Measurements from ENCODE around the gene INMT. TPM values are rescaled to one million over a fixed set of nuclear protein-coding genes. Genes with fewer than 3 reads are reported as not detected.
A peak's percentile ranks its signal among the peaks of the same experiment; 100 is the strongest.

Gene INMT
- total and polyA plus RNA-seq, 2 of the 13 experiments (the other 11 are each of a cell fraction or from before 2014, with no cell fraction given): not detected

- TF ChIP-seq ZNF337 (CRISPR knock-in tag; IDR thresholded peaks at IDR 0.05; ENCODE audit: borderline replicate concordance, low read depth) (no peak), ZSCAN12 (CRISPR knock-in tag; IDR thresholded peaks at IDR 0.05) (no peak), CREM (IDR thresholded peaks at IDR 0.05) (peak; percentile 46), CREM (CRISPR knock-in tag; IDR thresholded peaks at IDR 0.05) (no peak), ZNF143 (CRISPR knock-in tag; IDR thresholded peaks at IDR 0.05) (peak; percentile 89), PATZ1 (CRISPR knock-in tag; IDR thresholded peaks at IDR 0.05) (peak; percentile 70), CBX2 (IDR thresholded peaks at IDR 0.05; ENCODE audit: low read depth, low read length) (no peak), CBX2 (CRISPR knock-in tag; IDR thresholded peaks at IDR 0.05; ENCODE audit: low read depth) (no peak), SKI (IDR thresholded peaks at IDR 0.05; ENCODE audit: partially characterized antibody) (no peak), ZNF800 (CRISPR knock-in tag; IDR thresholded peaks at IDR 0.05) (0 out of 2 replicates have a peak, but pooled peaks have one; percentile 40), ZNF350 (CRISPR knock-in tag; IDR thresholded peaks at IDR 0.05; ENCODE audit: borderline replicate concordance, low read depth) (no peak), ARNT (IDR thresholded peaks at IDR 0.05) (no peak), ZFP62 (CRISPR knock-in tag; IDR thresholded peaks at IDR 0.05) (no peak)
- TF ChIP-seq, protein P1, sequence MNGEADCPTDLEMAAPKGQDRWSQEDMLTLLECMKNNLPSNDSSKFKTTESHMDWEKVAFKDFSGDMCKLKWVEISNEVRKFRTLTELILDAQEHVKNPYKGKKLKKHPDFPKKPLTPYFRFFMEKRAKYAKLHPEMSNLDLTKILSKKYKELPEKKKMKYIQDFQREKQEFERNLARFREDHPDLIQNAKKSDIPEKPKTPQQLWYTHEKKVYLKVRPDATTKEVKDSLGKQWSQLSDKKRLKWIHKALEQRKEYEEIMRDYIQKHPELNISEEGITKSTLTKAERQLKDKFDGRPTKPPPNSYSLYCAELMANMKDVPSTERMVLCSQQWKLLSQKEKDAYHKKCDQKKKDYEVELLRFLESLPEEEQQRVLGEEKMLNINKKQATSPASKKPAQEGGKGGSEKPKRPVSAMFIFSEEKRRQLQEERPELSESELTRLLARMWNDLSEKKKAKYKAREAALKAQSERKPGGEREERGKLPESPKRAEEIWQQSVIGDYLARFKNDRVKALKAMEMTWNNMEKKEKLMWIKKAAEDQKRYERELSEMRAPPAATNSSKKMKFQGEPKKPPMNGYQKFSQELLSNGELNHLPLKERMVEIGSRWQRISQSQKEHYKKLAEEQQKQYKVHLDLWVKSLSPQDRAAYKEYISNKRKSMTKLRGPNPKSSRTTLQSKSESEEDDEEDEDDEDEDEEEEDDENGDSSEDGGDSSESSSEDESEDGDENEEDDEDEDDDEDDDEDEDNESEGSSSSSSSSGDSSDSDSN (CRISPR knock-in tag; IDR thresholded peaks at IDR 0.05): no peak
- TF ChIP-seq, protein P2, sequence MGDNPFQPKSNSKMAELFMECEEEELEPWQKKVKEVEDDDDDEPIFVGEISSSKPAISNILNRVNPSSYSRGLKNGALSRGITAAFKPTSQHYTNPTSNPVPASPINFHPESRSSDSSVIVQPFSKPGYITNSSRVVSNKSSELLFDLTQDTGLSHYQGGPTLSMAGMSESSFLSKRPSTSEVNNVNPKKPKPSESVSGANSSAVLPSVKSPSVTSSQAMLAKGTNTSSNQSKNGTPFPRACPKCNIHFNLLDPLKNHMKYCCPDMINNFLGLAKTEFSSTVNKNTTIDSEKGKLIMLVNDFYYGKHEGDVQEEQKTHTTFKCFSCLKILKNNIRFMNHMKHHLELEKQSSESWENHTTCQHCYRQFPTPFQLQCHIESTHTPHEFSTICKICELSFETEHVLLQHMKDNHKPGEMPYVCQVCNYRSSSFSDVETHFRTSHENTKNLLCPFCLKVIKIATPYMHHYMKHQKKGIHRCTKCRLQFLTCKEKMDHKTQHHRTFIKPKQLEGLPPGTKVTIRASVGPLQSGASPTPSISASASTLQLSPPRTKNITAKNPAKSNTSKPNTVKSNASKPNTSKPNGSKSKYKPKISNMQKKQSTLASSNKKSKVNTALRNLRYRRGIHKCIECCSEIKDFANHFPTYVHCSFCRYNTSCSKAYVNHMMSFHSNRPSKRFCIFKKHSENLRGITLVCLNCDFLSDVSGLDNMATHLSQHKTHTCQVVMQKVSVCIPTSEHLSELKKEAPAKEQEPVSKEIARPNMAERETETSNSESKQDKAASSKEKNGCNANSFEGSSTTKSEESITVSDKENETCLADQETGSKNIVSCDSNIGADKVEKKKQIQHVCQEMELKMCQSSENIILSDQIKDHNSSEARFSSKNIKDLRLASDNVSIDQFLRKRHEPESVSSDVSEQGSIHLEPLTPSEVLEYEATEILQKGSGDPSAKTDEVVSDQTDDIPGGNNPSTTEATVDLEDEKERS (CRISPR knock-in tag; IDR thresholded peaks at IDR 0.05): no peak
- TF ChIP-seq, protein P3, sequence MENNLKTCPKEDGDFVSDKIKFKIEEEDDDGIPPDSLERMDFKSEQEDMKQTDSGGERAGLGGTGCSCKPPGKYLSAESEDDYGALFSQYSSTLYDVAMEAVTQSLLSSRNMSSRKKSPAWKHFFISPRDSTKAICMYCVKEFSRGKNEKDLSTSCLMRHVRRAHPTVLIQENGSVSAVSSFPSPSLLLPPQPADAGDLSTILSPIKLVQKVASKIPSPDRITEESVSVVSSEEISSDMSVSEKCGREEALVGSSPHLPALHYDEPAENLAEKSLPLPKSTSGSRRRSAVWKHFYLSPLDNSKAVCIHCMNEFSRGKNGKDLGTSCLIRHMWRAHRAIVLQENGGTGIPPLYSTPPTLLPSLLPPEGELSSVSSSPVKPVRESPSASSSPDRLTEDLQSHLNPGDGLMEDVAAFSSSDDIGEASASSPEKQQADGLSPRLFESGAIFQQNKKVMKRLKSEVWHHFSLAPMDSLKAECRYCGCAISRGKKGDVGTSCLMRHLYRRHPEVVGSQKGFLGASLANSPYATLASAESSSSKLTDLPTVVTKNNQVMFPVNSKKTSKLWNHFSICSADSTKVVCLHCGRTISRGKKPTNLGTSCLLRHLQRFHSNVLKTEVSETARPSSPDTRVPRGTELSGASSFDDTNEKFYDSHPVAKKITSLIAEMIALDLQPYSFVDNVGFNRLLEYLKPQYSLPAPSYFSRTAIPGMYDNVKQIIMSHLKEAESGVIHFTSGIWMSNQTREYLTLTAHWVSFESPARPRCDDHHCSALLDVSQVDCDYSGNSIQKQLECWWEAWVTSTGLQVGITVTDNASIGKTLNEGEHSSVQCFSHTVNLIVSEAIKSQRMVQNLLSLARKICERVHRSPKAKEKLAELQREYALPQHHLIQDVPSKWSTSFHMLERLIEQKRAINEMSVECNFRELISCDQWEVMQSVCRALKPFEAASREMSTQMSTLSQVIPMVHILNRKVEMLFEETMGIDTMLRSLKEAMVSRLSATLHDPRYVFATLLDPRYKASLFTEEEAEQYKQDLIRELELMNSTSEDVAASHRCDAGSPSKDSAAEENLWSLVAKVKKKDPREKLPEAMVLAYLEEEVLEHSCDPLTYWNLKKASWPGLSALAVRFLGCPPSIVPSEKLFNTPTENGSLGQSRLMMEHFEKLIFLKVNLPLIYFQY (CRISPR knock-in tag; IDR thresholded peaks at IDR 0.05; ENCODE audit: borderline replicate concordance): no peak
Observed at GRCh38 chr7:30771174-30771879, 19.4 kb downstream of the INMT start, which contains the start of gene MINDY4 (continued).
